HG03135 (cell line): Measurements from ENCODE around the gene TAF11.
"Not testable (repeated sequence)": the region's sequence is repeated elsewhere in the genome, so short reads cannot be mapped to it uniquely, and the experiment has no call there.

Source experiments
- ATAC-seq: cut with Tn5 transposase; IDR thresholded peaks from one replicate; pipeline ENCODE4 v1.9.1; 2021; ENCODE audit warnings: mild to moderate bottlenecking, moderate library complexity; ENCODE audit not compliant: unreplicated experiment

The TAF11 gene

DNA sequence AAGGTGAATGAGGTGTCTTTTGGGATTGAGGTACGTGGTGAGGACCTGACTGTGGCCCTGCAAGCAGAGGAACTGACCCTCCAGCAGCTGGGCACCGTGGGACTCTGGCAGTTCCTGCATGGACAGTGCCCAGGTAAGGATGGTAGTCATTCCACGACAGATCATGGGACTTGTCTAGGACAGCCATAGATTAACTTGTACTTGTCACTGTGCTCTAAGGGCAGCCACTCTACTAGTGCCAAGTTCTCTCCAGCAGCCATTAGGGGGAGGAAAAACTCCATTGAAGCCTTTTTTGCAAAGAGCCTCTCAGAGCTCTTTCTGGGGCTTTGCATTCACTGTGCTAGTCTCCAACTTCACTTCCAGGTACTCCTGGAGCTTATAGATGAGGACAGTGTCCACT, 20.4 kb downstream of the TAF11 start:
- ATAC-seq = no peak

DNA sequence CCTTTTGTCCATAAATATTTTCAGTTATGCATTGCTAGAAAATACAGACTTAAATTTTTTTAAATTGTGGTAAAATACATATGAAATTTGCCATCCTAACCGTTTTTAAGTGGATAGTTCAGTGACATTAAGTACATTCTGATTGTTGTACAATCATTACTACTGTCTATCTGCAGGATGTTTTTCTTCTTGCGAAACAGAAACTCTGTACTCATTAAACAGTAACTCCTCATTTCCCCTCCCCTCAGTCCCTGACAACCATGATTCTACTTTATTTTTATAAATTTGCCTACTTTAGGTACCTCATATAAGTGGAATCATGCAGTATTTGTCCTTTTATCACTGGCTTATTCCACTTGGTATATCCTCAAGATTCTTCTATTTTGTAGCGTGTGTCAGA, 21.3 kb downstream of the TAF11 start:
- no peak for ATAC-seq

DNA sequence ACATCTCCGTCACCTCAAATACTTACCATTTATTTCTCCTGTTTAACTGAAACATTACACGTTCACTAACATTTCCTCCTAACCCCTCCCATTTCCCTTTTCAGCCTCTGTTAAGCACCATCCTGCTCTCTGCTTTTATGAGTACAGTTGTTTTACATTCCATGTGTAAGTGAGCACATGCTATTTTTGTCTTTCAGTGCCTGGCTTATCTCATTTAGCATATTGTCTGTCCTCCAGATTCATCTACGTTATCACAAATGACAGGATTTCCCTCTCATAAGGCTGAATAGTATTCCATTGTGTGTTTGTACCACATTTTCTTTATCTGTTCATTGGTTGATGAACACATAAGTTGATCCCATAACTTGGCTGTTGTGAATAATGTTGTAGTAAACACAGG, 22.7 kb downstream of the TAF11 start:
- no peak for ATAC-seq

DNA sequence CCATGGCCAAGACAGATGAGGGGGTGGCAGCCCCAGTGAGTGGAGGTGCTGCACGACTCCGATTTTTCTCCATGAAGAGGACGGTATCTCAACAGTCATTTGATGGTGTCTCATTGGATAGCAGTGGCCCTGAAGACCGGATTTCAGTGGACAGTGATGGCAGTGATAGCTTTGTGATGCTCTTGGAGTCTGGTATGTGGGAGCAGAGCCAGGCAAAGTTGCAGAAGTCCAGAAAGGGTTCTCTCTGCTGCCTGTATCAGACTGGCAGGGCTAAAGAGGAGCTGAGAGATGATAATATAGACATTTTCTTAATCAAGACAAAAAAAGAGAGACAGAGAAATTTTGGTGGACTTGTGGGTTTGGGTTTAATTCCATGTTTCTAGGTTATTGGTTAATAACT, 23.8 kb downstream of the TAF11 start:
- ATAC-seq = no peak

DNA sequence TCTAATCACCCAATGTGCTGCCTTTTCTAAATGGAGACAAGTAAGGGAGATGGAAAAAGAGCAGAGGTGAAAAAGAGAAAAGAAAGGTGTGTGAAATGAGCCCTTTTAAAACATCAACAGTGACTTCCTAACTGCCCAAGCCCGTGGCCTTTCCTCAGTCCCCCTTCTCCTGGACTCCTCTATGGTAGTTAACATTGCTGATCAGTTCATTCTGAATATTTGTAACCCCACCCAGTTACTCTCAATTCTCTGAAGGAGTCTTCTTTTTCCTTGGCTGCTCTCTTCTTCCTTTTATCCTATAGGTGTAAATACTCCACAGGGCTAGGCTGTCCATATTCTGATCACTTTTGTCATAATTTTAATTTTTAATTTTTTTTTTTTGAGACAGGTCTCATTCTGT, 27.1 kb downstream of the TAF11 start:
- no peak for ATAC-seq

DNA sequence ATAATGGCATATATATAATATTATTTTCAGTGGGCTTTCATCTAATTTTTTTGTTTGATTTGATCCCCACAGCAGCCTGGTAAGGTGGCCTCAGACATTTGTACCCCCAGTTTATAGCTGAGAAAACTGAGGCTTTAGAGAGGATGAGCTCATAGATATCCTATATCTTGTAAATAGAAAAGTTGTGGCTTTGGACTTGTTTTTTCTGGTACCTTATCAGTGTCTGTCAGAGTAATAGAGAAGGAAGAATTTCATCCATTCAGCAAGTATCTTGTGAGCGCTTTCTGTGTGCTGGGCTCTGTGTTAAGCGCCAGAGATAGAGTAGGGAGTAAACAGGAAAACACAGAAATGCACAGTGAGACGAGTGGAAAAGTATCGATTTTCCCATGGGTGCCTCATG, 27.9 kb downstream of the TAF11 start:
- no peak for ATAC-seq

DNA sequence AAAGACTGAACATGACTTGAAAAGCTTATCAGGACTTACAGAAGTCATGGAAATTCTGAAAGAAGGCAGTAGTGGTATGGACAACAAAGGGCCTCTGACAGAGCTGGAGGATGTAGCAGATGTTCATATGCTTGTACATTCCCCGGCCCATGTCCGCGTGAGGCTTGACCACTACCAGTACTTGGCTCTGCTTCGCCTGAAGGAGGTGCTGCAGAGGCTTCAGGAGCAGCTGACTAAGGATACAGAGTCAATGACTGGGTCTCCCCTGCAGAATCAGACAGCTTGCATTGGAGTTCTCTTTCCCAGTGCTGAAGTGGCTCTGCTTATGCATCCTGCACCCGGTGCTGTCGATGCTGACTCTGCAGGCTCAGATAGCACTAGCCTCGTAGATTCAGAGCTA, 29.2 kb downstream of the TAF11 start:
- ATAC-seq = no peak

DNA sequence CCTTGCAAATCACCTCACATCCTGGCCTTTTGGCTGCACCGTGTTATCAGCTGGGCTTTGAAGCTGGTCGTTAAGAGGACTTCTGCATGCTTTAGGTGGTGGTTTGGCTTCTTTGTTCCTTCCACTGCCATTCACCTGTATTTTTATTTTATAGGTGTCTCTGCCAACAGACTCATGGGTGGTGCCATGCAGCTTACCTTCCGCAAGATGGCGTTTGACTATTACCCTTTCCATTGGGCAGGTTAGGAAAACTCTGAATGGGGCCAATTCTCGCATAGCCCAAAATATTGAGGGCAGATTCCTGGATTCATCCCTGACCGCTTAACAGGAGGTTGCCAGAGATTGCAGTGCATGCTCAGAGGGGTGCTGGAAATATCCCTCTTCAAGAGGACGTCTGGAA, 32.4 kb downstream of the TAF11 start:
- ATAC-seq = no peak

DNA sequence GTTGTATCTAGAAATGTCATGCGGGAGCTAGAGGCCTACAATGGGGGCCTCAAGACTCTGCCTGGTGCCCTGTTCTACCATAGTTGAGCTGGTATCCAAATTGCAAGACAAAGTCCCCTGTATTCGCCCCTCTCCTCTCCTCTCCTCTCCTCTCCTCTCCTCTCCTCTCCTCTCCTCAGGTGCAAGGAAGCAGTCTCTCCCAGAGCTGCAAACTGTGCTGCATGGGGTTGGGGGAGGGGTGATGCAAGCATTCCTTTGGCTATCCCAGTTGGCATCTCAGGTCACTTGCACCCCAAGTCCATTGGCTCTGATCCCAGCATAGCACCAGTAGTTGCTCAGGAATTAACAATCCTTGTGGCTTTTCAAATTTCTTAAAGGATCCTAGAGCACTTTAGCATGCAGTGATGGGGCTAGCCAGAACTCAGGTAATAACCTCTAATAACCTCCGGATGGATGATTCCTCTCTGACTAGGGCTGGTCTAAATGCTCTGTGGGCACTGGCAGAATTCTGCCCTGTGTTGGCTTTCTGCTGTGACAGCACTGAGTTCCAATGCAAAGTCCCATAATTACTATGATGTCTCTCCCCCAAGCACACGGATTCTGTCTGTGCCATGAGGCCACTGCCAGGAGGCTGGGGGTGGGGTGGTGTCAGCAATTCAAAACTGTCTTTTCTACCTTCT, 35.3 kb downstream of the TAF11 start:
- ATAC-seq = no peak

DNA sequence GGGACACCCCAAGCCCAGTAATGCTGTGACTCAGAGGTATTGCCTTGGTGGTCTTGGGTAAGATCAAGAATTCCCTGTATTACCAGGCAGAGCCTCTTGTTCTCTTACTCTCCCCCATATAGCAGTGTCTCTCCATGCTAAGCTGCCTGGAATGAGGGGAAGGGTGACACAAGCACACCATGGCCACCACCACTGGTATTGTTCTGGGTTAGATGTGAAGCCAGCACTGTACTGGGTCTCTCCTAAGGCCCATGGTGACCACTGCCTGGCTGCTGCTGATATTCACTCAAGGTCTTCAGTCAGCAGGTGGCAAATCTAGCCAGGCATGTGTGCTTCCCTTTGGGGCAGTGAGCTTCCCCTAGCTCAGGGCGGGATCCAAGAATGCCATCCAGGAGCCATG, 36.5 kb downstream of the TAF11 start:
- no peak for ATAC-seq

DNA sequence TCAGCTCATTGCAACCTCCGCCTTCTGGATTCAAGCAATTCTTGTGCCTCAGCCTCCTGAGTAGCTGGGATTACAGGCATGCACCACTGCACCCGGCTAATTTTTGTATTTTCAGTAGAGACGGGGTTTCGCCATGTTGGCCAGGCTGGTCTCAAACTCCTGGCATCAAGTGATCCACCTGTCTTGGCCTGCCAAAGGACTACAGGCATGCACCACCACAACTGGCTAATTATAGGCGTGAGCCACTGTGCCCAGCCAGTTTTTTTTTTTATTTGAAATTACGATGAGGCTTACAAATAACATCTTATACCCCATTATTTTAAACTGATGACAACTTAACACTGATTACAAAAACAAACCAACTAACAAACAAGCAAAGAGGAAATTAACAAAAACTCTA, 38.8 kb downstream of the TAF11 start:
- ATAC-seq = not testable (repeated sequence)

DNA sequence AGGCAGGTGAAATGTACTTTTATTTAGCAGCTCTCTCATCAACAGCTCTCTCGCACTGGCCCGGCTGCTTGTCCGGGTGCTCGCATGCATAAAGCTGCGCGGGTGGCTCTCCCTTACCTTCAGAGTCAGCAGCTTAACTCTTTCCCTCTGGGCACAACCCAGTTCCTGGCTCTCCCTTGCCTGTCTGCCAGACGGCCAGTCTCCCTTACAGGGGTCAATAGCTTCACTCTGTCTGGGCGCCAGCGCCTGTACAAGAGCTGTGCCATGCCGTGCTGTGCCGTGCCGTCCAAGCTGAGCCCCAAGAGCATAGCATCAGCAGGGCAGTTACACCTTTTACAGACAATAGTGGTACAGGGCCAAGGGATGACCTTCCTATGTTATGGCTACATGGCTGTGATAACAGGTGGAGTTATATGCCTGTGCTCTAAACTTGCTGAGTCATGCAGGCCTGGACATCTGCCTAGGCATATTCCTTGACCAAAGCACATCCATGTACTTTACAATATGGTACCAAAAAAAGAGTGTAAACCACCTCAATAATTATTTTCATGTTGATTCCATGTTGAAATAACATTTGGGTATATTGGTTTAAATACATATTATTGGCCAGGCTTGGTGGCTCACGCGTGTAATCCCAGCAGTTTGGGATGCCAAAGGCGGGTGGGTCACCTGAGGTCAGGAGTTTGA, 48.0 kb downstream of the TAF11 start:
- no peak for ATAC-seq

DNA sequence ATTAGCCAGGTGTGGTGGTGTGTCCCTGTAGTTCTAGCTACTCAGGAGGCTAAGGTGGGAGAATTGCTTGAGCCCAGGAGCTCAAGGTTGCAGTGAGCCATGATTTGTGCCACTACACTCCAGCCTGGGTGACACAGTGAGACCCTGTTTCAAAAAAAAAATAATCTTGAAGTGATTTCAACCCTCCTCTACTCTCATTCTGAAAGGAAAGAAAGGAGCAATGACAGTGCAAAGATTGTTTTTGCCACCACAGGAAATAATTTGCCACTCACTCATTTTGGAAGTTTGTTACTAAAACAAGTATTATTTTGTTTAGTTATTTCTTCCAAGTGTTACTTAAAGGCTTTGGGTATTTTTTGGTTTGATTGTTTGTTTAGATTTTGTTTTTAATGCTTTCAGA, 50.3 kb downstream of the TAF11 start:
- ATAC-seq = no peak

DNA sequence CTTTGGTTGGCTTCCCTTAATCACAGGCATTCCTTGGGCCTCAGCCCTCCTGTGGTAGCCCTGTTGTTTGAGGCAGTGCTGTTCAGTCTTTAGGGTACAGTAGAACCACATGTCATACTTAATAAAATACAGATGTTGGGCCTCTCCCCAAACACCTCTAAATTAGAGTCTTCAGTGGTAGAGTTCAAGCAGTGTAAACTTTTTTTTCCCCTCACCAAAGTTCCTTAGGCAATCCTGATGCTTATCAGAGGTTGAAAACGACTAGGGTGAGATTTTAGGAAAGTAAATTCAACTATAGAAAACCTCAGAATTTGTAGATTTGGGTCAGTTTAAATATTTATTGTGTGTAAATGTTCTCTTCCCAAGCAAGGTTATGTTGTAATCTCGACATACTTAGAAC, 51.4 kb downstream of the TAF11 start:
- ATAC-seq = no peak

DNA sequence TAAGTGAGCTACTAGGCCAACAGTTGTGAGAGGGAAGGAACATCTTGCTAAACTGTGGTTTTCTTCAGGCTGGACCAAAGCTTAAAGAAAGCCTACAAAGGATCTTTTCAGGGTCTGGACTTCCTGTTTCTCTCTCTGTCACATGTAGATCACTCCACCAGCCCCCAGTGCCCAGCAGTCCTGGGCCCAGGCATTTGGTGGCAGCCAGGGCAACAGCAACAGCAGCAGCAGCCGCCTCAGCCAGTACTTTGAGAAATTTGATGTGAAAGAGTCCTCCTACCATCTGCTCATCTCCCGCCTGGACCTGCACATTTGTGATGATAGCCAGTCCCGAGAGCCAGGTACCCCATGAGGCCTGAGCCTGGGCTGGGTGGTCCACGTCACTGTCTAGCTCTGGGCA, 51.8 kb downstream of the TAF11 start:
- no peak for ATAC-seq

DNA sequence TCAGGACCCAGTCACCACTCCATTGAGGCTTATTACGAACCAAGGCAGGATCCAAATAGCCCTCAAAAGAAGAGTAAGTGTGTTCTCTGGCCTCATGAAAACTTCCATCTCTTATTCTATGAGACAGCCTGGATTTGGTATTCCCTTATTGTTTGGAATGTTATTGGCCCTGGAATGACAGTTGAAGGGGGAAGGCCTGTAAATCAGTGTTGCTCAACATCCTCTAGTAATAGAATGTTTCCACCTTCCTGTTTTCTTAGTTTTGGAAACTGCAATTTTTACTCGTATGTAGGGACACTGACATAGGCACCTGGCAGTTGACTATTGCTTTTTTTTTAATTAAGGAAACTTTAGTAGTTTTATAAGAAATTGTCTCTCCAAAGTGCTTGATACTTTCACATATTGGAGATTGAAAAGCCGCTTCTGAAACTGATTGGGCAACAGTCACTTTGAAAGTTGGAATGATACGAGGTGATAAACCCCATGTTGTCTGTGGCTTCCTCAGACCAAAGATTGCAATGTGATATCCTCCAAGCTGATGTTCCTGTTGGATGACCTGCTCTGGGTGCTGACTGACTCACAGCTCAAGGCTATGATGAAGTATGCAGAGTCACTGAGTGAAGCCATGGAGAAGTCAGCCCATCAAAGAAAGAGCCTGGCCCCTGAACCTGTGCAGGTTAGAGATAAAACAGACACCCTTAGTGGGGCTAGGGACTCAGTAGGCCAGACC, 52.9 kb downstream of the TAF11 start:
- ATAC-seq = no peak

DNA sequence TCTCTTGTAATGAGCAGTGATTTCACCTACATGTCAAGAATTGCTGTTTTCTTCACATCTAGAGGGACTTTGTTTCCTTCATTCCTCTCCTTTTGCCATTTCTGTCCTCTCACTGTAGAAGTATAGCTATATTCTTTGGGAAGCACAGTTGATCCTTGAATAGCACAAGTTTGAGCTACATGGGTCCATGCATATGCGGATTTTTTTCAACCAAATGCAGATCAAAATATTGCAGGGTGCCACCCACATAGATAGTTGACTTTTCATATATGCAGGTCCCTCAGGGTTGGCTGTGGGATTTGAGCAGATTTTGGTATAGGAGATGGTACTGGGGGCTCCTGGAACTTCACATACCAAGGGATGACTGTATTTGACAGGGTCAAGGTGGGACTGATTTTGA, 54.9 kb downstream of the TAF11 start:
- ATAC-seq = no peak

DNA sequence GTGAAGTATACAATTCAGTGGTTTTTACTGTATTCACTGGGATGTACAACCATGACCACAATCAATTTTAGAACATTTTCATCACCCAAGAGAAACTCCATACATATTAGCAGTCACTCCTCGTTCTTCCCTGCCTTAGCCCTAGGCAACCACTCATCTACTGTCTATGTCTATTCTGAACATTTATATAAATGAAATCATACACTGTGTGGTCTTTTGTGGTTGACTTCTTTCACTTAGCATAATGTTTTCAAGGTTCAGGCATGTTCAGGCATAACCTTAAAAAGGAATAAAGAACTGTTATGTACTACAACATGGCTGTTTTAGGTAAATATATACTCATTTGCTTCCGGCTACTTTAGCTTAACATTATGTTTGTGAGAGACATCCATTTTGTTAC, 58.7 kb downstream of the TAF11 start:
- no peak for ATAC-seq
